ENCODE data around the gene GARS1. TPM values are rescaled to one million over a fixed set of nuclear protein-coding genes. Genes with fewer than 3 reads are reported as not detected.

Gene GARS1
- total and polyA plus RNA-seq, 7 donors, result 38.3 to 109 (median 50.1) TPM

DNA sequence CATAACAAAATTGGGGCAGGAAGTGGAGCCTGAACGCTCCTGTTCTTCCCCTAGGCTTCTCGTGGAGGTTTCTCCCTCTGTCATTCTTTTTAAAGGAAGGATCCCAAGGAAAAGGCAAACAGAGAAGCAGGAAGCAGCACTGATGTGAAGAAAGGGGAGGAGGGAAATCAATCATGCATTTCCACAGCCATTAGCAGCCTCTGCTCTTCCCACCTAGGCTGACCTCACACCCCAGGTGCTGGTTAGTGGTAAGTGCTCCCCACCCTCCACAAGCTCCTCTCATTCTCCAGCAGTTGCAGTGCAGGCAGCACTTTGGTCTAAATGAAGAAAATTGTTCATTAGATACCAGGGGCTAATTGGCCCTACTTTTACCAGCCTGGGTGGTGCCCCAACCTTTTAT, 85.0 kb downstream of the GARS1 start:
- Histone ChIP-seq H3K27me3 (peaks cover 15 to 73% (median 28%) of the 10 kb centered on the region in 3 donors), H3K27ac (no peak overlapping the region), H3K36me3 (no peaks in the 10 kb centered on the region), H3K4me3 (no peak overlapping the region), H3K9me3 (no peaks in the 10 kb centered on the region), H3K4me1 (peaks cover 0 to 19% (median 16%) of the 10 kb centered on the region in 4 donors)
- no peak for DNase-seq
- 6 to 28% methylated on average over 2 of the region's 2 CpGs for WGBS, 2 donors
- intact Hi-C loops (cut with DNase I), result no loop called here
- TF ChIP-seq POLR2AphosphoS5 (IDR thresholded peaks at IDR 0.05) (no peak), EP300 (IDR thresholded peaks at IDR 0.05) (no peak), POLR2A (IDR thresholded peaks at IDR 0.05) (no peak)
- TF ChIP-seq, protein P1, sequence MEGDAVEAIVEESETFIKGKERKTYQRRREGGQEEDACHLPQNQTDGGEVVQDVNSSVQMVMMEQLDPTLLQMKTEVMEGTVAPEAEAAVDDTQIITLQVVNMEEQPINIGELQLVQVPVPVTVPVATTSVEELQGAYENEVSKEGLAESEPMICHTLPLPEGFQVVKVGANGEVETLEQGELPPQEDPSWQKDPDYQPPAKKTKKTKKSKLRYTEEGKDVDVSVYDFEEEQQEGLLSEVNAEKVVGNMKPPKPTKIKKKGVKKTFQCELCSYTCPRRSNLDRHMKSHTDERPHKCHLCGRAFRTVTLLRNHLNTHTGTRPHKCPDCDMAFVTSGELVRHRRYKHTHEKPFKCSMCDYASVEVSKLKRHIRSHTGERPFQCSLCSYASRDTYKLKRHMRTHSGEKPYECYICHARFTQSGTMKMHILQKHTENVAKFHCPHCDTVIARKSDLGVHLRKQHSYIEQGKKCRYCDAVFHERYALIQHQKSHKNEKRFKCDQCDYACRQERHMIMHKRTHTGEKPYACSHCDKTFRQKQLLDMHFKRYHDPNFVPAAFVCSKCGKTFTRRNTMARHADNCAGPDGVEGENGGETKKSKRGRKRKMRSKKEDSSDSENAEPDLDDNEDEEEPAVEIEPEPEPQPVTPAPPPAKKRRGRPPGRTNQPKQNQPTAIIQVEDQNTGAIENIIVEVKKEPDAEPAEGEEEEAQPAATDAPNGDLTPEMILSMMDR (IDR thresholded peaks at IDR 0.05), result no peak

DNA sequence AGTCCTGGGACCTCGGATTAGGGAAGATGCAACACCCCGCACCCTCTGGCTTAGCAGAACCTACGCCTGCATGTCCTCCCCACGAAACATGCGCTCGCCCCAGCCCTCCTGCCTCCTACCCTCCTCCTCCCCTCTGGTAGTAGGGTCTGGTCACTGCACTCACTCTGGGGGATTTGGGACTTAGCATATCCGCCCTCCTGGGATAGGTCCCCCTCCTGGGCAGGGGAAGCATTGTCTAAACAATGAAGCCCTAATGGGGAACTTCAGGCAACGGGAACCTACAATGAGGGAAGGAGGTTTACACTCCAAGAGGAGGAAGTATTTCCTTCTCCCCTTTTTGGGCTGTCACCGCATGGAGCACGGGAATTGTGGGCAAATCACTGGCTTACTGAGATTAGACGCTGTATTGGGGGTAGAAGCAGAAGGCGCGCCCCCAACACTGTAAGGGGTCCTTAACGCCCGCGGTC, 86.7 kb downstream of the GARS1 start:
- Histone ChIP-seq H3K27ac (no peak overlapping the region), H3K4me3 (peak overlapping the region in 3 of 4 donors; percentile 40 to 56 (median 49)), H3K4me1 (peaks cover 0 to 19% (median 16%) of the 10 kb centered on the region in 4 donors), H3K9me3 (no peaks in the 10 kb centered on the region), H3K36me3 (no peaks in the 10 kb centered on the region), H3K27me3 (peaks cover 15 to 76% (median 28%) of the 10 kb centered on the region in 3 donors)
- DNase-seq, result no peak
- WGBS, 2 donors, result 13 to 34% methylated on average over 16 of the region's 16 CpGs
- no peak for TF ChIP-seq EP300 (IDR thresholded peaks at IDR 0.05)
- no peak for TF ChIP-seq POLR2AphosphoS5 (IDR thresholded peaks at IDR 0.05)
- no peak for TF ChIP-seq POLR2A (IDR thresholded peaks at IDR 0.05)
- TF ChIP-seq, protein P1 (IDR thresholded peaks at IDR 0.05), result no peak
- intact Hi-C loops (cut with DNase I), result no loop called here

DNA sequence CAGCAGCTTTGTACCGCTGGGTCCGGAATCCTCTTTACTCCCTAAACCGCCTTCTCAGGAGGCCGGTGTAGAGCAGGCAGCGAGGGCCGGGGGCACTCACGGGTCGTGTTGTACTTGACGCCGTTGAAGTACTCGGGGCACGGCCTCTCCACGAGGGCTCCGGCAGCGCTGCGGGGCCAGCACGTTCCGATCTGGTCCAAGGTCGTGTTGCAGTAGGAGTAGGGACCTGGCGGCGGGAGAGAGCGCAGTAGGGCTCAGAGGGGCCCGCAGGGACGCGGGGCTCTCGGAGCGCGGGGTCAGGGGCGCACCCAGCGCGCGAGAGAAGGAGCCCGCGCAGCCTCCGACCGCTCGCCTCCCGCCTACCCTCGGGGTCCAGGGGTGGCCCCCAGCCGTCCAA, 87.1 kb downstream of the GARS1 start:
- 3 to 4% methylated on average over 40 of the region's 40 CpGs for WGBS, 2 donors
- peaks cover 15 to 76% (median 28%) of the 10 kb centered on the region in 3 donors for H3K27me3 ChIP-seq
- no peaks in the 10 kb centered on the region for H3K9me3 ChIP-seq
- H3K36me3 ChIP-seq, result no peaks in the 10 kb centered on the region
- TF ChIP-seq EP300 (IDR thresholded peaks at IDR 0.05) (no peak), POLR2A (IDR thresholded peaks at IDR 0.05) (no peak), POLR2AphosphoS5 (IDR thresholded peaks at IDR 0.05) (no peak)
- TF ChIP-seq, protein P1 (IDR thresholded peaks at IDR 0.05), result no peak
- H3K27ac ChIP-seq, result no peak overlapping the region
- peak overlapping the region; percentile 24 to 56 (median 44) for H3K4me3 ChIP-seq
- no peak for DNase-seq
- H3K4me1 ChIP-seq, result peaks cover 0 to 19% (median 16%) of the 10 kb centered on the region in 4 donors
- intact Hi-C loops (cut with DNase I), result no loop called here

DNA sequence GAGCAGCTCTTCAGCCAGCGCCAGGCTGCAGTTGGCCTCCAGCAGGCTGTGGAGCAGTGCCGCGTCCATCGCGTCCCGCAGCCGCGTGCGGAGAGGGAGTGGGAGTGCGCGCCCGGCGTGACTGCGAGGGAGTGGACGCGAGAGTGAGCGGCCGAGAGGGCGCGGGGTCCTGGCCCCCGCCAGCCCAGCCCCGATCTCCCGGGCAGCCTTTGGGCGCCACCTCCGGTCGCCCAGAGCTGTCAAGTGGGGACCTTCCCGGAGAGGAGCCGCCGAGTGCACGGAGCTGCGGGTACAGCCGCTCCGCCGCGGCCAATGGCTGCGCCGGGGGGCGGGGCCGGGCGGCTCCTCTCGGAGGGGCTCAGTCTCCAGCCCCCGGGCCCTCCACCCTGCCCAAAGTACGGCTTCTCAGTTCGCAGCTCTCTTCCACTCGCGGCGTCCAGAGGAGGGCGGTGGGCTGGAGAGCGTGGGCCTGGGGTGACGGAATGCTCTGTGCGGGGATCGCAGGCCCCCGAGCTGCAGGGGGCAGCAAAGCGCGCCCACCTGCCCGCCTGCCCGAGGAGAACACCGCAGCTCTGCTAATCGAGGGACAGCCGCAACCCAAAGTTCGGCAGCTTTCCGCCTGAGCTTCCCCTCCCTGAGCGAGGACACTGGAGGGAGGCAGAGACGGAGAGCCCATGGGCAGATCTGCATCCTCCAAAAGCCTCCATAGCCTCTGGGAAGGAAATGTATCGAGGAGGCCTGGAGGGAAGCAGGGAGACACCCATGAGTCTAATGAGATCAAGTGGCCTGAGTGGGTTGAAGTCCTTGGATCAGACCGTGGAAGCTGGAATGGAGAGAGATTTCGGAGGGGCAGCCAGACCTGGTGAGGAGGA, 87.8 kb downstream of the GARS1 start, which contains the start of gene CRHR2:
Gene CRHR2 (minus strand): TSS at position 245 of the 872 bp plus-strand sequence. CDS start 176 bp downstream, at position 69.
- peaks cover 15 to 74% (median 28%) of the 10 kb centered on the region in 3 donors for H3K27me3 ChIP-seq
- H3K4me1 ChIP-seq, result peaks cover 0 to 19% (median 16%) of the 10 kb centered on the region in 4 donors
- H3K4me3 ChIP-seq, result peak within 1 kb of the TSS; percentile 24 to 56 (median 44)
- H3K36me3 ChIP-seq, result no peaks in the 10 kb centered on the region
- intact Hi-C loops (cut with DNase I), result no loop called here
- WGBS, 2 donors, result 5 to 6% methylated on average over 67 of the region's 67 CpGs
- no peak for TF ChIP-seq POLR2AphosphoS5 (IDR thresholded peaks at IDR 0.05)
- TF ChIP-seq, protein P1 (IDR thresholded peaks at IDR 0.05), result peak in 1 of 4 experiments; percentile 27
- no peak for DNase-seq
- H3K27ac ChIP-seq, result no peak within 1 kb of the TSS
- H3K9me3 ChIP-seq, result no peaks in the 10 kb centered on the region

Measured in sigmoid colon (tissue), 7 donors.